ENCODE data around the gene MGLL.

DNA sequence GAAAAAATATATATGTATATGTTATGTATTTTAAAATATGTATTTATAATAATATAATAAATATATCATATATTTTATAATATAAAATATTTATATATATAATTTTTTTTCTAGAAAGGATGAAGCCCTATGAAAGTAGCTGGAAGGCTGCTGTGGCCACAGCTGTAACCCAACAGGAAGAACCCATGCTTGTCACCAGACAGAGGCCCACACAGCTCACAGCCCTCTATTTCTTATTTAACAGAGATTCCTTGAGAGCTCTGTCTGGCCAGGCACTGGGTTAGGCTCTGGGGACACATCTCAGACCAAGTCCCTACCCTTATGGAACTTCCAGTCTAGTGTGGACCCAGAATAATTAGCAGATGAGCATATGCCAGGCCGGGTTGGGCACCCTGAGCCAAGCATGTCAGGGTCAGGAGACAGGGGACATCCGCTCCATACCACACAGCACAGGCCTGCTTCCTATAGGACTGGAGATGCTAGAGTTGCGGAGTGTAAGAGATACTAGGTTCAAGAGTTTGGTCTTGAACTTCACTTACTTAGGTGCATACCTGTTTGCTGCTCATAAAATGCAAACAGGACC is 20.5 kb downstream of the MGLL start:
- TF ChIP-seq, protein P1, sequence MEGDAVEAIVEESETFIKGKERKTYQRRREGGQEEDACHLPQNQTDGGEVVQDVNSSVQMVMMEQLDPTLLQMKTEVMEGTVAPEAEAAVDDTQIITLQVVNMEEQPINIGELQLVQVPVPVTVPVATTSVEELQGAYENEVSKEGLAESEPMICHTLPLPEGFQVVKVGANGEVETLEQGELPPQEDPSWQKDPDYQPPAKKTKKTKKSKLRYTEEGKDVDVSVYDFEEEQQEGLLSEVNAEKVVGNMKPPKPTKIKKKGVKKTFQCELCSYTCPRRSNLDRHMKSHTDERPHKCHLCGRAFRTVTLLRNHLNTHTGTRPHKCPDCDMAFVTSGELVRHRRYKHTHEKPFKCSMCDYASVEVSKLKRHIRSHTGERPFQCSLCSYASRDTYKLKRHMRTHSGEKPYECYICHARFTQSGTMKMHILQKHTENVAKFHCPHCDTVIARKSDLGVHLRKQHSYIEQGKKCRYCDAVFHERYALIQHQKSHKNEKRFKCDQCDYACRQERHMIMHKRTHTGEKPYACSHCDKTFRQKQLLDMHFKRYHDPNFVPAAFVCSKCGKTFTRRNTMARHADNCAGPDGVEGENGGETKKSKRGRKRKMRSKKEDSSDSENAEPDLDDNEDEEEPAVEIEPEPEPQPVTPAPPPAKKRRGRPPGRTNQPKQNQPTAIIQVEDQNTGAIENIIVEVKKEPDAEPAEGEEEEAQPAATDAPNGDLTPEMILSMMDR (IDR thresholded peaks at IDR 0.05) = no peak
- no peak for TF ChIP-seq EZH2 (IDR thresholded peaks at IDR 0.05; ENCODE audit: borderline replicate concordance, insufficient read depth, low read depth, low read length, poor library complexity, severe bottlenecking)
